ENCODE measurements around the gene B3GALT4.

DNA sequence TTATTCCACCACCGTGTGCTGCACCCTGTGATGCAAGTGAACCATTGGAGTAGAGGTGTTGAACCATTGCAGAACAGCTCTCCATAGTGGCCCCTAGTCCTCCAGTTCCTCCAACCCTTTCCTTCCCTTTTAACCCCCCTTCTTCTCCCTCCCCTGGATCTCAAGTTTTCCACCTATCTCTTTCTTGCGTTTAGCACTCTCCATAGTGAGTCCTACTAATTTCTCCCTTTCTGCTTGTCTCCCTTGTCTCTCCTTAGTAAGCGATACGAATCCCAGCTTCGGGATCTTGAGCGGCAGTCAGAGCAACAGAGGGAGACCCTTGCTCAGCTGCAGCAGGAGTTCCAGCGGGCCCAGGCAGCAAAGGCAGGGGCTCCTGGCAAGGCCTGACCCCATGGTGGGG lies 13.5 kb downstream of the B3GALT4 start:
- TF ChIP-seq, protein P1, sequence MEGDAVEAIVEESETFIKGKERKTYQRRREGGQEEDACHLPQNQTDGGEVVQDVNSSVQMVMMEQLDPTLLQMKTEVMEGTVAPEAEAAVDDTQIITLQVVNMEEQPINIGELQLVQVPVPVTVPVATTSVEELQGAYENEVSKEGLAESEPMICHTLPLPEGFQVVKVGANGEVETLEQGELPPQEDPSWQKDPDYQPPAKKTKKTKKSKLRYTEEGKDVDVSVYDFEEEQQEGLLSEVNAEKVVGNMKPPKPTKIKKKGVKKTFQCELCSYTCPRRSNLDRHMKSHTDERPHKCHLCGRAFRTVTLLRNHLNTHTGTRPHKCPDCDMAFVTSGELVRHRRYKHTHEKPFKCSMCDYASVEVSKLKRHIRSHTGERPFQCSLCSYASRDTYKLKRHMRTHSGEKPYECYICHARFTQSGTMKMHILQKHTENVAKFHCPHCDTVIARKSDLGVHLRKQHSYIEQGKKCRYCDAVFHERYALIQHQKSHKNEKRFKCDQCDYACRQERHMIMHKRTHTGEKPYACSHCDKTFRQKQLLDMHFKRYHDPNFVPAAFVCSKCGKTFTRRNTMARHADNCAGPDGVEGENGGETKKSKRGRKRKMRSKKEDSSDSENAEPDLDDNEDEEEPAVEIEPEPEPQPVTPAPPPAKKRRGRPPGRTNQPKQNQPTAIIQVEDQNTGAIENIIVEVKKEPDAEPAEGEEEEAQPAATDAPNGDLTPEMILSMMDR (IDR thresholded peaks at IDR 0.05; ENCODE audit: insufficient read depth, low read length, poor library complexity, severe bottlenecking): no peak
- no peak for TF ChIP-seq EZH2phosphoT487 (conservative IDR thresholded peaks at IDR 0.05; ENCODE audit: low read length)
